K562 (cell line): ENCODE results near the gene OBSL1. TPM values are rescaled to one million over a fixed set of nuclear protein-coding genes. Genes with fewer than 3 reads are reported as not detected.

Experiments
- CBFB ChIP-seq: sonication (generic); formaldehyde crosslinking; IDR thresholded peaks from 2 replicates; pipeline ENCODE4 v1.4.0; 2020; ENCODE audit warnings: mild to moderate bottlenecking, missing genetic modification reagents
- ELF1 ChIP-seq: fragments of 200-800 bp; sonication (Bioruptor generic); IDR thresholded peaks from 2 replicates; pipeline ENCODE4 v1.6.1; 2016; ENCODE audit warnings: missing genetic modification characterization, missing compliant biosample characterization
- EP400 ChIP-seq: fragments of 450-650 bp; IDR thresholded peaks from 2 replicates; pipeline ENCODE4 v1.6.1; 2017; ENCODE audit warnings: antibody characterized with exemption, mild to moderate bottlenecking, moderate library complexity
- FOXP1 ChIP-seq: sonication (generic); formaldehyde crosslinking; IDR thresholded peaks from 2 replicates; pipeline ENCODE4 v1.8.0; 2022; ENCODE audit warnings: mild to moderate bottlenecking, missing genetic modification reagents
- HDGF ChIP-seq: fragments of 450-650 bp; IDR thresholded peaks from 2 replicates; pipeline ENCODE4 v1.6.1; 2016
- HNRNPUL1 ChIP-seq: fragments of 200-400 bp; formaldehyde crosslinking; IDR thresholded peaks from 2 replicates; pipeline ENCODE4 v1.6.1; 2017; ENCODE audit warnings: low read length
- KHSRP ChIP-seq: fragments of 450-650 bp; IDR thresholded peaks from 2 replicates; pipeline ENCODE4 v1.6.1; 2017
- MCM2 ChIP-seq: fragments of 450-650 bp; IDR thresholded peaks from 2 replicates; pipeline ENCODE4 v1.6.1; 2017; ENCODE audit warnings: low read depth, mild to moderate bottlenecking
- MTA1 ChIP-seq: fragments of 450-650 bp; IDR thresholded peaks from 2 replicates; pipeline ENCODE4 v1.6.1; 2017; ENCODE audit warnings: borderline replicate concordance
- NFATC3 ChIP-seq: fragments of 450-650 bp; IDR thresholded peaks from 2 replicates; pipeline ENCODE4 v1.6.1; 2017; ENCODE audit warnings: mild to moderate bottlenecking
- POLR2B ChIP-seq: fragments of 450-650 bp; IDR thresholded peaks from 2 replicates; pipeline ENCODE4 v1.6.1; 2018; ENCODE audit warnings: low read depth; ENCODE audit not compliant: partially characterized antibody
- PTBP1 ChIP-seq: fragments of 200-400 bp; formaldehyde crosslinking; IDR thresholded peaks from 2 replicates; pipeline ENCODE4 v1.6.1; 2017; ENCODE audit warnings: low read depth, low read length
- SNRNP70 ChIP-seq: fragments of 200-400 bp; formaldehyde crosslinking; optimal IDR thresholded peaks from 2 replicates; pipeline ENCODE3; 2017; ENCODE audit warnings: low read depth, low read length
- TCF3 ChIP-seq: sonication (generic); formaldehyde crosslinking; IDR thresholded peaks from 2 replicates; pipeline ENCODE4 v1.4.0; 2020; ENCODE audit warnings: mild to moderate bottlenecking, missing genetic modification reagents
- TEAD1 ChIP-seq, 2 experiments: fragments of 450-650 bp in 1 of 2; sonication (generic) in 1 of 2; formaldehyde crosslinking; IDR thresholded peaks; 2 replicates each; pipeline versions ENCODE4 v1.4.0 to v1.8.0; 2020 to 2022; ENCODE audit warnings: mild to moderate bottlenecking in 2 of 2, missing genetic modification reagents in 1 of 2
- ZFP36 ChIP-seq: fragments of 150-350 bp; IDR thresholded peaks from 2 replicates; pipeline ENCODE4 v1.6.1; 2018; ENCODE audit warnings: low read length, low read depth; ENCODE audit not compliant: partially characterized antibody
- ZNF263 ChIP-seq: sonication (generic); formaldehyde crosslinking; IDR thresholded peaks from 2 replicates; pipeline ENCODE4 v1.8.0; 2022; ENCODE audit warnings: mild to moderate bottlenecking, missing genetic modification reagents, borderline replicate concordance
- ZNF507 ChIP-seq: conservative IDR thresholded peaks from 2 replicates; pipeline ENCODE4 v1.6.1; 2017; ENCODE audit warnings: missing genetic modification characterization, missing compliant biosample characterization
- polyA plus RNA-seq, 8 experiments: library from polyadenylated mRNA; depleted of rRNA in 4 of 8; stranded (reverse) in 5 of 8; unstranded in 3 of 8; fragments of >200 nt; fragmentation: Nextera tagmentation in 2 of 8; fragmentation: Illumina TruSeq in 1 of 8; extraction: Ambion mirVana in 2 of 8; extraction: Trizol in 1 of 8; gene quantifications; 2 replicates each; pipeline versions ENCODE4 v1.2.1 to v1.2.3, GENCODE V29; 2011 to 2014; ENCODE audit warnings: inconsistent platforms in 1 of 8, missing spikeins in 1 of 8
- total RNA-seq, 7 experiments: library from RNA; depleted of rRNA in 6 of 7; stranded (reverse); fragments of >200 nt in 6 of 7; fragmentation: Illumina TruSeq in 2 of 7; extraction: Trizol in 2 of 7; gene quantifications; 2 replicates each; pipeline versions ENCODE4 v1.2.1 to v1.2.3, GENCODE V29; 2011 to 2021; ENCODE audit warnings: low replicate concordance in 1 of 7
- TF ChIP-seq, protein P1 (sequence below): fragments of 450-650 bp; IDR thresholded peaks from 2 replicates; pipeline ENCODE4 v1.6.1; 2016; ENCODE audit warnings: antibody characterized with exemption
- TF ChIP-seq, protein P2 (sequence below), 3 experiments: IDR thresholded peaks in 2 of 3; conservative IDR thresholded peaks in 1 of 3; 2 replicates each; pipeline ENCODE4 v1.5.1; 2011 to 2012; ENCODE audit warnings: low read length in 3 of 3, mild to moderate bottlenecking in 3 of 3, control low read depth in 2 of 3, improper control_type of control experiment in 1 of 3, inconsistent platforms in 1 of 3, low read depth in 1 of 3, mixed read lengths in 1 of 3, moderate library complexity in 1 of 3; ENCODE audit not compliant: insufficient read depth in 2 of 3
- TF ChIP-seq, protein P3 (sequence below): fragments of 250-450 bp; sonication (Bioruptor Pico); IDR thresholded peaks from 2 replicates; pipeline ENCODE4 v1.5.0; 2021
- TF ChIP-seq, protein P4 (sequence below), 2 experiments: IDR thresholded peaks; 2 replicates each; pipeline ENCODE4 v1.6.1; 2011; ENCODE audit warnings: borderline replicate concordance in 1 of 2, control low read depth in 1 of 2, low read depth in 1 of 2, low read length in 1 of 2, mild to moderate bottlenecking in 1 of 2, mixed read lengths in 1 of 2, moderate library complexity in 1 of 2; ENCODE audit not compliant: insufficient read depth in 1 of 2, insufficient read length in 1 of 2, poor library complexity in 1 of 2, severe bottlenecking in 1 of 2; ENCODE audit errors: extremely low read depth in 1 of 2
- TF ChIP-seq, protein P5 (sequence below): fragments of 250-450 bp; sonication (Bioruptor Pico); IDR thresholded peaks from 2 replicates; pipeline ENCODE4 v1.4.0; 2020; ENCODE audit warnings: mild to moderate bottlenecking, moderate library complexity

Gene OBSL1
- total and polyA plus RNA-seq, 9 of the 15 experiments (the other 6 are each of a cell fraction or from before 2014, with no cell fraction given), result 1.2 to 26.6 (median 8.6) TPM

DNA sequence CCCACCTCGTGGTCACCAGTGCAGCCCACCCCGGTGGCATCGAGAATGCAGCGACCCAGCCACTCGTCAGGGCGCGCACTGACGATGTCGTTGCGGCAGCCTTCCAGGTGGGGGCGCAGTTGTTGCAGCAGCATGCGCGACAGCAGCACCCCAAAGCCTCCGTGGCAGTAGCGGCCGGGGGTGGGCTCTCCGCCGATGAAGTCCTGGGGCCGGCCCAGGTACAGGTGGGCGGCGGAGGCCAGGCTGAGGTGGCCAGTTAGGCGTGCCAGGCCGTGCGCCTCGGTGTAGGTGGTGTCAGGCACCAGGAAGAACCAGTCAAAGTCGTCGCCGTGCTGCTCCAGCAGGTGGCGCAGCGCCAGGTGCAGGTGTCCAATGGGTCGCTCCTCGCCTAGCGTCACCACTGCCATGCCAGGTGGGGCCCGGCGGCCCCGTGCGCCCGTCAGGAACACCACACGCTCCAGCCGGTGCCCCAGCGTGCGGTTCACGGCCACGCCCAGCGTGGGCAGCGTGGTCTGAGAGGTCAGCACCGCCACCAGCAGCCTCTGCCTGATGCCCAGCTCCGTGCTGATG, 29.6 kb downstream of the OBSL1 start (continued):
- TF ChIP-seq KHSRP (no peak), TCF3 (CRISPR knock-in tag) (peak; percentile 27; the same call in 1 of the 2 replicates), EP400 (peak; percentile 78), HNRNPUL1 (no peak), PTBP1 (no peak), CBFB (CRISPR knock-in tag) (0 out of 2 replicates have a peak, but pooled peaks have one; percentile 31), HDGF (no peak), MCM2 (no peak), NFATC3 (no peak), ZNF263 (CRISPR knock-in tag) (no peak), MTA1 (peak; percentile 40; the same call in 1 of the 2 replicates), FOXP1 (peak; percentile 88), ZFP36 (no peak), ZNF507 (tag) (no peak), ELF1 (peak; percentile 42), POLR2B (no peak), TEAD1 (CRISPR knock-in tag; IDR thresholded peaks at IDR 0.05) (0 out of 4 replicates have a peak, but pooled peaks of 1 of the 2 experiments have one; percentile 33), SNRNP70 (no peak)
- TF ChIP-seq, protein P1, sequence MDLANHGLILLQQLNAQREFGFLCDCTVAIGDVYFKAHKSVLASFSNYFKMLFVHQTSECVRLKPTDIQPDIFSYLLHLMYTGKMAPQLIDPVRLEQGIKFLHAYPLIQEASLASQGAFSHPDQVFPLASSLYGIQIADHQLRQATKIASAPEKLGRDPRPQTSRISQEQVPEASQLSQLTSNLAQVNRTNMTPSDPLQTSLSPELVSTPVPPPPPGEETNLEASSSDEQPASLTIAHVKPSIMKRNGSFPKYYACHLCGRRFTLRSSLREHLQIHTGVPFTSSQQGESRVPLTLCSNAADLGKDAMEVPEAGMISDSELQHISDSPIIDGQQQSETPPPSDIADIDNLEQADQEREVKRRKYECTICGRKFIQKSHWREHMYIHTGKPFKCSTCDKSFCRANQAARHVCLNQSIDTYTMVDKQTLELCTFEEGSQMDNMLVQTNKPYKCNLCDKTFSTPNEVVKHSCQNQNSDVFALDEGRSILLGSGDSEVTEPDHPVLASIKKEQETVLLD, result peak; percentile 23; the same call in 1 of the 2 replicates
- TF ChIP-seq, protein P2, sequence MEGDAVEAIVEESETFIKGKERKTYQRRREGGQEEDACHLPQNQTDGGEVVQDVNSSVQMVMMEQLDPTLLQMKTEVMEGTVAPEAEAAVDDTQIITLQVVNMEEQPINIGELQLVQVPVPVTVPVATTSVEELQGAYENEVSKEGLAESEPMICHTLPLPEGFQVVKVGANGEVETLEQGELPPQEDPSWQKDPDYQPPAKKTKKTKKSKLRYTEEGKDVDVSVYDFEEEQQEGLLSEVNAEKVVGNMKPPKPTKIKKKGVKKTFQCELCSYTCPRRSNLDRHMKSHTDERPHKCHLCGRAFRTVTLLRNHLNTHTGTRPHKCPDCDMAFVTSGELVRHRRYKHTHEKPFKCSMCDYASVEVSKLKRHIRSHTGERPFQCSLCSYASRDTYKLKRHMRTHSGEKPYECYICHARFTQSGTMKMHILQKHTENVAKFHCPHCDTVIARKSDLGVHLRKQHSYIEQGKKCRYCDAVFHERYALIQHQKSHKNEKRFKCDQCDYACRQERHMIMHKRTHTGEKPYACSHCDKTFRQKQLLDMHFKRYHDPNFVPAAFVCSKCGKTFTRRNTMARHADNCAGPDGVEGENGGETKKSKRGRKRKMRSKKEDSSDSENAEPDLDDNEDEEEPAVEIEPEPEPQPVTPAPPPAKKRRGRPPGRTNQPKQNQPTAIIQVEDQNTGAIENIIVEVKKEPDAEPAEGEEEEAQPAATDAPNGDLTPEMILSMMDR (IDR thresholded peaks at IDR 0.05 in 2 of 3, conservative IDR thresholded peaks at IDR 0.05 in 1 of 3; ENCODE audit: insufficient read depth in 2 of 3, low read depth in 1 of 3, low read length in 3 of 3), result peak; percentile 68 to 97 (median 90)
- TF ChIP-seq, protein P3, sequence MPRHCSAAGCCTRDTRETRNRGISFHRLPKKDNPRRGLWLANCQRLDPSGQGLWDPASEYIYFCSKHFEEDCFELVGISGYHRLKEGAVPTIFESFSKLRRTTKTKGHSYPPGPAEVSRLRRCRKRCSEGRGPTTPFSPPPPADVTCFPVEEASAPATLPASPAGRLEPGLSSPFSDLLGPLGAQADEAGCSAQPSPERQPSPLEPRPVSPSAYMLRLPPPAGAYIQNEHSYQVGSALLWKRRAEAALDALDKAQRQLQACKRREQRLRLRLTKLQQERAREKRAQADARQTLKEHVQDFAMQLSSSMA (CRISPR knock-in tag), result no peak
- TF ChIP-seq, protein P4, sequence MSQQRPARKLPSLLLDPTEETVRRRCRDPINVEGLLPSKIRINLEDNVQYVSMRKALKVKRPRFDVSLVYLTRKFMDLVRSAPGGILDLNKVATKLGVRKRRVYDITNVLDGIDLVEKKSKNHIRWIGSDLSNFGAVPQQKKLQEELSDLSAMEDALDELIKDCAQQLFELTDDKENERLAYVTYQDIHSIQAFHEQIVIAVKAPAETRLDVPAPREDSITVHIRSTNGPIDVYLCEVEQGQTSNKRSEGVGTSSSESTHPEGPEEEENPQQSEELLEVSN (IDR thresholded peaks at IDR 0.05; ENCODE audit: borderline replicate concordance in 1 of 2, extremely low read depth in 1 of 2, insufficient read depth in 1 of 2, insufficient read length in 1 of 2, low read depth in 1 of 2, low read length in 1 of 2, poor library complexity in 1 of 2, severe bottlenecking in 1 of 2), result peak in 1 of 2 experiments; percentile 70
- TF ChIP-seq, protein P5, sequence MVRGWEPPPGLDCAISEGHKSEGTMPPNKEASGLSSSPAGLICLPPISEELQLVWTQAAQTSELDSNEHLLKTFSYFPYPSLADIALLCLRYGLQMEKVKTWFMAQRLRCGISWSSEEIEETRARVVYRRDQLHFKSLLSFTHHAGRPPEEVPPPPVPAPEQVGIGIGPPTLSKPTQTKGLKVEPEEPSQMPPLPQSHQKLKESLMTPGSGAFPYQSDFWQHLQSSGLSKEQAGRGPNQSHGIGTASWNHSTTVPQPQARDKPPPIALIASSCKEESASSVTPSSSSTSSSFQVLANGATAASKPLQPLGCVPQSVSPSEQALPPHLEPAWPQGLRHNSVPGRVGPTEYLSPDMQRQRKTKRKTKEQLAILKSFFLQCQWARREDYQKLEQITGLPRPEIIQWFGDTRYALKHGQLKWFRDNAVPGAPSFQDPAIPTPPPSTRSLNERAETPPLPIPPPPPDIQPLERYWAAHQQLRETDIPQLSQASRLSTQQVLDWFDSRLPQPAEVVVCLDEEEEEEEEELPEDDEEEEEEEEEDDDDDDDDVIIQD (CRISPR knock-in tag), result no peak
